H9 (cell line): Measurements from ENCODE around the gene RAB6B. TPM values are rescaled to one million over a fixed set of nuclear protein-coding genes. Genes with fewer than 3 reads are reported as not detected.

Experiments
- DNase-seq: peaks from one replicate; pipeline ENCODE4 v3.0.0-alpha.2; 2017
- H2AFZ ChIP-seq: one replicate; pipeline ENCODE4 v1.6.1; 2013; ENCODE audit warnings: mild to moderate bottlenecking, low read length, control low read depth, moderate library complexity
- H2AK5ac ChIP-seq: 2 replicates; pipeline ENCODE4 v1.6.1; 2013; ENCODE audit warnings: low read length, control low read depth, mixed read lengths; ENCODE audit not compliant: insufficient read length
- H2BK120ac ChIP-seq: one replicate; pipeline ENCODE4 v1.6.1; 2013; ENCODE audit warnings: low read depth, mild to moderate bottlenecking, low read length, control low read depth, inconsistent platforms; ENCODE audit not compliant: poor library complexity, severe bottlenecking
- H2BK12ac ChIP-seq: 2 replicates; pipeline ENCODE4 v1.6.1; 2013; ENCODE audit warnings: low read length, control low read depth, mixed read lengths, low read depth; ENCODE audit not compliant: insufficient read length
- H2BK15ac ChIP-seq: 2 replicates; pipeline ENCODE4 v1.6.1; 2013; ENCODE audit warnings: low read depth, low read length, control low read depth
- H2BK20ac ChIP-seq: one replicate; pipeline ENCODE4 v1.6.1; 2013; ENCODE audit warnings: low read depth, mild to moderate bottlenecking, low read length, control low read depth, inconsistent platforms; ENCODE audit not compliant: poor library complexity, severe bottlenecking
- H2BK5ac ChIP-seq: 2 replicates; pipeline ENCODE4 v1.6.1; 2013; ENCODE audit warnings: low read length, control low read depth, mixed read lengths; ENCODE audit not compliant: insufficient read length
- H3K14ac ChIP-seq: 2 replicates; pipeline ENCODE4 v1.6.1; 2013; ENCODE audit warnings: low read length, control low read depth; ENCODE audit not compliant: insufficient read depth
- H3K18ac ChIP-seq: 2 replicates; pipeline ENCODE4 v1.6.1; 2013; ENCODE audit warnings: low read depth, mild to moderate bottlenecking, mixed read lengths, low read length, control low read depth; ENCODE audit not compliant: insufficient read length
- H3K23ac ChIP-seq: 2 replicates; pipeline ENCODE4 v1.6.1; 2013; ENCODE audit warnings: low read length, control low read depth, mixed read lengths, low read depth; ENCODE audit not compliant: insufficient read length
- H3K23me2 ChIP-seq: 2 replicates; pipeline ENCODE4 v1.6.1; 2013; ENCODE audit warnings: low read depth, mild to moderate bottlenecking, mixed read lengths, low read length, control low read depth; ENCODE audit not compliant: insufficient read length, poor library complexity, severe bottlenecking
- H3K27ac ChIP-seq: 2 replicates; pipeline ENCODE4 v1.5.1; 2013; ENCODE audit warnings: low read length, control low read depth, mixed read lengths, low read depth; ENCODE audit not compliant: insufficient read length
- H3K27me3 ChIP-seq: 2 replicates; pipeline ENCODE4 v1.6.1; 2013; ENCODE audit warnings: low read length, control low read depth, inconsistent platforms; ENCODE audit not compliant: insufficient read depth
- H3K4ac ChIP-seq: 2 replicates; pipeline ENCODE4 v1.6.1; 2013; ENCODE audit warnings: low read depth, mild to moderate bottlenecking, control low read depth, inconsistent platforms, low read length, moderate library complexity
- H3K4me1 ChIP-seq: 2 replicates; pipeline ENCODE4 v1.6.1; 2013; ENCODE audit warnings: low read length, control low read depth, inconsistent platforms; ENCODE audit not compliant: insufficient read depth
- H3K4me2 ChIP-seq: 2 replicates; pipeline ENCODE4 v1.6.1; 2013; ENCODE audit warnings: low read length, control low read depth, mixed read lengths; ENCODE audit not compliant: insufficient read length, insufficient read depth
- H3K56ac ChIP-seq: 2 replicates; pipeline ENCODE4 v1.6.1; 2013; ENCODE audit warnings: low read depth, mild to moderate bottlenecking, mixed read lengths, low read length, control low read depth; ENCODE audit not compliant: insufficient read length
- H3K79me1 ChIP-seq: 2 replicates; pipeline ENCODE4 v1.6.1; 2013; ENCODE audit warnings: low read depth, mild to moderate bottlenecking, moderate library complexity, low read length, control low read depth, inconsistent platforms; ENCODE audit not compliant: insufficient read depth, poor library complexity, severe bottlenecking
- H3K79me2 ChIP-seq: 2 replicates; pipeline ENCODE4 v1.6.1; 2013; ENCODE audit warnings: low read length, control low read depth, inconsistent platforms; ENCODE audit not compliant: insufficient read depth
- H3K9ac ChIP-seq: 2 replicates; pipeline ENCODE4 v1.6.1; 2013; ENCODE audit warnings: low read length, control low read depth, mixed read lengths; ENCODE audit not compliant: insufficient read length; ENCODE audit errors: extremely low read depth
- H3K9me3 ChIP-seq: one replicate; pipeline ENCODE4 v1.6.1; 2013; ENCODE audit warnings: low read depth, low read length, inconsistent platforms; ENCODE audit not compliant: control insufficient read depth
- H3T11ph ChIP-seq: one replicate; pipeline ENCODE4 v1.6.1; 2013; ENCODE audit warnings: mild to moderate bottlenecking, low read length, control low read depth, inconsistent platforms
- H4K20me1 ChIP-seq: one replicate; pipeline ENCODE4 v1.6.1; 2013; ENCODE audit not compliant: control insufficient read depth, insufficient read length, insufficient read depth
- H4K5ac ChIP-seq: 2 replicates; pipeline ENCODE4 v1.6.1; 2013; ENCODE audit warnings: low read depth, mild to moderate bottlenecking, mixed read lengths, low read length, control low read depth; ENCODE audit not compliant: insufficient read length
- H4K8ac ChIP-seq: replicated peaks from 2 replicates; pipeline ENCODE4 v1.6.1; 2013; ENCODE audit warnings: low read length, control low read depth, mixed read lengths, low read depth; ENCODE audit not compliant: insufficient read length
- H4K91ac ChIP-seq: 2 replicates; pipeline ENCODE4 v1.6.1; 2013; ENCODE audit warnings: low read depth, mild to moderate bottlenecking, moderate library complexity, mixed read lengths, low read length, control low read depth; ENCODE audit not compliant: insufficient read length
- H3K27ac Mint-ChIP-seq, 3 experiments: 2 replicates in 2 of 3; 3 replicates in 1 of 3; pipeline ENCODE4 v1.8.0; 2020 to 2021; ENCODE audit warnings: mixed read lengths in 3 of 3, mild to moderate bottlenecking in 1 of 3, moderate library complexity in 1 of 3
- H3K27me3 Mint-ChIP-seq: 2 replicates; pipeline ENCODE4 v1.8.0; 2021; ENCODE audit warnings: low read depth, mild to moderate bottlenecking, moderate library complexity, mixed read lengths
- H3K36me3 Mint-ChIP-seq, 3 experiments: 2 replicates in 2 of 3; 3 replicates in 1 of 3; pipeline ENCODE4 v1.8.0; 2020 to 2021; ENCODE audit warnings: low read depth in 3 of 3, mixed read lengths in 3 of 3; ENCODE audit not compliant: insufficient read depth in 1 of 3
- H3K4me1 Mint-ChIP-seq, 2 experiments: 2 replicates each; pipeline ENCODE4 v1.8.0; 2020; ENCODE audit warnings: mixed read lengths in 2 of 2
- H3K4me3 Mint-ChIP-seq, 2 experiments: 2 replicates in 1 of 2; 3 replicates in 1 of 2; pipeline ENCODE4 v1.8.0; 2020 to 2021; ENCODE audit warnings: mild to moderate bottlenecking in 2 of 2, mixed read lengths in 2 of 2, moderate library complexity in 1 of 2
- H3K9me3 Mint-ChIP-seq, 2 experiments: 2 replicates in 1 of 2; 3 replicates in 1 of 2; pipeline ENCODE4 v1.8.0; 2020; ENCODE audit warnings: mild to moderate bottlenecking in 2 of 2, mixed read lengths in 2 of 2, moderate library complexity in 1 of 2
- CTCF ChIP-seq: fragments of 200-600 bp; sonication (generic); conservative IDR thresholded peaks from 3 replicates; pipeline ENCODE4 v1.8.0; 2021; ENCODE audit warnings: antibody characterized with exemption, mild to moderate bottlenecking
- WGBS: extraction: QIAGEN DNeasy Blood & Tissue Kit; methylation state at CpG from one replicate; pipeline ENCODE4 v1.1.7; 2013; ENCODE audit warnings: missing lambda C conversion rate, low lambda C conversion rate, mixed read lengths; ENCODE audit not compliant: insufficient read length; ENCODE audit errors: extremely low coverage; 5-methylcytosine and 5-hydroxymethylcytosine counted together
- total RNA-seq: library from RNA; stranded (reverse); gene quantifications from 2 replicates; pipeline ENCODE4 v1.2.1, GENCODE V29; 2021

Gene RAB6B
- total RNA-seq, 1 experiment from 2014 or later: 12.3 TPM

DNA sequence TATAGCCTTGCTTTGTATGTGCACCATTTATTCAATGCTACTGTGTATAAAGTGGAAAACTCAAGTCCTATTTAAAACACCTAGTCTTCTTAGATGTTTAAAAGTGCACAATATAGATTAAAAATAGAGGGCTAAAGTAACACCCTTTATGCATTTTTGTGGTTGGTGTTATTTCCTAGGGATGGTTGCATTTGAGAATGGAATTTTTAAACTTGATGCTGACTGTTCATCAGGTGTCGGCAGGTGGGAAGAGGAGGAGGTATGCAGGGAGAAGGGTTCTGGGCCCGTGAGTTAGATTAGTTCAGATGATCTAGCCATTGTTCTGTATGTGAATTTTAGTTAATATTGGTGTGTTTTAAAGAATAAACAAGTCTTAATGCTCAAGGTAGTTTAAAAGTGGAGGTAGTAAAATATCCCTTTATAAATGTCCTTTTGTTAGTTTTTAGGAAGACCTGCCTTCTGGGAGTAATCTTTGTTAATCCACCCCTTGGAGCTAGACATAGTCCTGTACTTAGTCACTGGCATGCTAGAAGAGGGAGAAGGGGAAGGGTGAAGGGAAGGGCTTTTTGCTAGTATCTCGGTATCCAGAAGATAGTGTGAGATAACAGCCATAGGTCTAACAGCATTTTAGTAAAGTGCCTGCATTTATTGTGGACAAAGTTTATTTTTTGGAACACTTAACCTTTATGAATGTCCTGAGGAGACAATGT, 98.1 kb downstream of the RAB6B start:
- Histone ChIP-seq H3K18ac (no peak overlapping the region), H2BK5ac (no peak overlapping the region), H3K9ac (no peak overlapping the region), H3K23ac (no peak overlapping the region), H3K27ac (no peak overlapping the region), H2BK120ac (no peak overlapping the region), H3K9me3 (no peaks in the 10 kb centered on the region), H4K8ac (no peak overlapping the region), H3K27me3 (no peaks in the 10 kb centered on the region), H3K4me2 (no peak overlapping the region), H3K79me2 (no peaks in the 10 kb centered on the region), H3T11ph (no peak overlapping the region), H2AK5ac (no peak overlapping the region), H2BK15ac (no peak overlapping the region), H4K20me1 (no peaks in the 10 kb centered on the region), H3K4ac (no peak overlapping the region), H2BK20ac (no peak overlapping the region), H3K4me1 (no peaks in the 10 kb centered on the region), H3K79me1 (no peaks in the 10 kb centered on the region), H3K56ac (no peak overlapping the region), H3K23me2 (no peaks in the 10 kb centered on the region), H2AFZ (no peak overlapping the region), H4K91ac (no peak overlapping the region), H3K14ac (no peak overlapping the region), H4K5ac (no peak overlapping the region), H2BK12ac (no peak overlapping the region)
- H3K4me1 Mint-ChIP-seq: peaks cover 3% of the 10 kb centered on the region in 2 experiments; a peak in 2 of 4 replicates
- H3K4me3 Mint-ChIP-seq: no peak overlapping the region
- peaks cover 13 to 19% (median 16%) of the 10 kb centered on the region in 3 experiments for H3K36me3 Mint-ChIP-seq
- H3K27ac Mint-ChIP-seq: no peak overlapping the region
- no peak for DNase-seq
- H3K27me3 Mint-ChIP-seq: peaks cover 25% of the 10 kb centered on the region
- H3K9me3 Mint-ChIP-seq: peaks cover 21 to 23% of the 10 kb centered on the region in 2 experiments
- WGBS: no CpG with 5 or more reads among the region's 3 CpGs
- no peak for TF ChIP-seq CTCF
